Measurements from ENCODE around the gene LITAF. TPM values are rescaled to one million over a fixed set of nuclear protein-coding genes. Genes with fewer than 3 reads are reported as not detected.

The LITAF gene
- total and polyA plus RNA-seq, 2 of the 4 experiments (the other 2 are of a cell fraction) = 113 to 206 TPM

GRCh38 chr16:11530171-11530940 lies 56.4 kb downstream of the LITAF start:
- dilution Hi-C loops (cut with HindIII; ENCODE audit: low sequenced_read_pairs, unreplicated experiment) (no loop called here), intact Hi-C loops (cut with micrococcal nuclease) (loop anchor here (5.0 kb wide), 2 partner anchors 123 to 568 kb away; no protein-coding TSS in a partner anchor), in situ Hi-C loops (cut with MboI; ENCODE audit: low sequenced_read_pairs) (loop anchor here (25.0 kb wide), 1 partner anchor 568 kb away; no protein-coding TSS in a partner anchor)
- no peak overlapping the region for H4K5ac ChIP-seq (ENCODE audit: low read depth, low read length)
- ATAC-seq (ENCODE audit: low read depth) = no peak
- no peak overlapping the region for H2AFZ ChIP-seq (replicated peaks; ENCODE audit: low read length, poor library complexity)
- H3K27me3 ChIP-seq (ENCODE audit: control insufficient read depth, insufficient read depth, low read length) = peaks cover 10% of the 10 kb centered on the region
- no peak overlapping the region for H3K56ac ChIP-seq (ENCODE audit: extremely low read depth, insufficient read depth, low read length)
- POLR2A ChIA-PET (ENCODE audit: unreplicated experiment) = interaction anchor here (0.6 kb wide), 1 partner anchor 14 kb away, joined by 3 read pairs; no protein-coding TSS in a partner anchor
- H2BK120ac ChIP-seq (ENCODE audit: low read depth, low read length) = no peak overlapping the region
- H3K4me2 ChIP-seq (ENCODE audit: low read depth, low read length) = no peak overlapping the region
- BruUV-seq (replicated peaks) = no TSS peak
- WGBS, 2 experiments (ENCODE audit: extremely low coverage in 2 of 2, insufficient read length in 1 of 2) = no CpG with 5 or more reads among the region's 8 CpGs
- no peak overlapping the region for H3K9ac ChIP-seq (ENCODE audit: low read depth, low read length)
- no peaks in the 10 kb centered on the region for H3K9me3 ChIP-seq (ENCODE audit: control insufficient read depth, insufficient read depth, low read length)
- no peak overlapping the region for H2BK15ac ChIP-seq (ENCODE audit: low read depth, low read length)
- DNase-seq = peak; percentile 22
- CTCF ChIA-PET = interaction anchor here (0.7 to 2.6 kb wide), 2 partner anchors 111 to 183 kb away, joined by 3 to 18 read pairs; no protein-coding TSS in a partner anchor
- H3K9me1 ChIP-seq (ENCODE audit: insufficient read depth, low read length) = no peaks in the 10 kb centered on the region
- no peak overlapping the region for H3K18ac ChIP-seq (ENCODE audit: low read depth, low read length)
- H3K14ac ChIP-seq (replicated peaks; ENCODE audit: low read depth, low read length) = no peak overlapping the region
- no peak overlapping the region for H4K8ac ChIP-seq (ENCODE audit: low read depth in 2 of 2, low read length in 2 of 2)
- no peak overlapping the region for H2BK5ac ChIP-seq (ENCODE audit: low read depth, low read length, poor library complexity, severe bottlenecking)
- H3K36me3 ChIP-seq (ENCODE audit: control insufficient read depth, insufficient read depth, low read length) = no peaks in the 10 kb centered on the region
- H3K27ac ChIP-seq (ENCODE audit: insufficient read depth, low read length) = no peak overlapping the region
- H2BK20ac ChIP-seq (ENCODE audit: low read depth, low read length) = no peak overlapping the region
- H2AK9ac ChIP-seq (replicated peaks; ENCODE audit: low read depth, low read length, poor library complexity) = no peak overlapping the region
- no peak overlapping the region for H2AK5ac ChIP-seq (ENCODE audit: low read depth, low read length)
- H3K4ac ChIP-seq (ENCODE audit: low read depth, low read length) = no peak overlapping the region
- peaks cover 5% of the 10 kb centered on the region; the same call in 1 of the 2 replicates for H3K4me1 ChIP-seq (ENCODE audit: control insufficient read depth, insufficient read depth, low read length)
- no peak overlapping the region for H3K4me3 ChIP-seq (ENCODE audit: insufficient read depth, low read depth, low read length)
- H4K91ac ChIP-seq (ENCODE audit: insufficient read depth, low read depth, low read length) = no peak overlapping the region
- no peaks in the 10 kb centered on the region for H3K79me1 ChIP-seq (ENCODE audit: low read depth in 1 of 2, low read length in 2 of 2)
- no peak overlapping the region for H3K23ac ChIP-seq (ENCODE audit: low read depth, low read length)
- no peaks in the 10 kb centered on the region for H4K20me1 ChIP-seq (ENCODE audit: insufficient read depth, low read length)
- TF ChIP-seq CEBPB (IDR thresholded peaks at IDR 0.05; ENCODE audit: low read depth, low read length) (no peak), MAFK (IDR thresholded peaks at IDR 0.05; ENCODE audit: low read depth, low read length) (no peak), FOS (IDR thresholded peaks at IDR 0.05; ENCODE audit: low read depth, low read length) (no peak), MXI1 (IDR thresholded peaks at IDR 0.05; ENCODE audit: borderline replicate concordance, low read depth, low read length) (no peak), SMC3 (IDR thresholded peaks at IDR 0.05; ENCODE audit: low read depth, low read length) (no peak), CTCF (conservative IDR thresholded peaks at IDR 0.05; ENCODE audit: low read depth, low read length) (no peak), NFE2L2 (IDR thresholded peaks at IDR 0.05; ENCODE audit: low read depth, low read length) (no peak), RAD21 (IDR thresholded peaks at IDR 0.05; ENCODE audit: low read length) (no peak), POLR2A (IDR thresholded peaks at IDR 0.05; ENCODE audit: low read depth, low read length) (no peak), RFX5 (IDR thresholded peaks at IDR 0.05; ENCODE audit: low read depth, low read length) (no peak), BHLHE40 (IDR thresholded peaks at IDR 0.05; ENCODE audit: low read depth, low read length) (no peak), RCOR1 (IDR thresholded peaks at IDR 0.05; ENCODE audit: insufficient replicate concordance, low read length) (no peak), MAZ (IDR thresholded peaks at IDR 0.05; ENCODE audit: borderline replicate concordance, low read depth, low read length) (no peak), USF2 (IDR thresholded peaks at IDR 0.05; ENCODE audit: low read depth, low read length) (no peak), ELK1 (IDR thresholded peaks at IDR 0.05; ENCODE audit: borderline replicate concordance, low read depth, low read length) (no peak)
